Liver (tissue), 9 donors: Measurements from ENCODE around the gene LRRC25. TPM values are rescaled to one million over a fixed set of nuclear protein-coding genes. Genes with fewer than 3 reads are reported as not detected.
"Not testable (repeated sequence)": the region's sequence is repeated elsewhere in the genome, so short reads cannot be mapped to it uniquely, and the experiment has no call there.

Source experiments
- DNase-seq: peaks from one replicate; pipeline ENCODE4 v3.0.0-alpha.2; 2017; ENCODE audit warnings: low spot score
- H3K27ac ChIP-seq, 2 donors: one replicate each; pipeline ENCODE4 v1.7.0; 2013; ENCODE audit warnings: inconsistent platforms in 2 of 2, low read length in 2 of 2, control low read depth in 1 of 2, low read depth in 1 of 2, mild to moderate bottlenecking in 1 of 2
- H3K27me3 ChIP-seq, 4 donors: one replicate each; pipeline versions ENCODE4 v1.6.1 to v1.7.0; 2013; ENCODE audit warnings: low read length in 3 of 4, inconsistent platforms in 1 of 4, mild to moderate bottlenecking in 1 of 4, moderate library complexity in 1 of 4; ENCODE audit not compliant: control insufficient read depth in 4 of 4, insufficient read depth in 4 of 4
- H3K36me3 ChIP-seq, 4 donors: one replicate each; pipeline versions ENCODE4 v1.6.1 to v1.7.0; 2013; ENCODE audit warnings: low read length in 3 of 4, mild to moderate bottlenecking in 3 of 4, low read depth in 1 of 4, moderate library complexity in 1 of 4; ENCODE audit not compliant: control insufficient read depth in 4 of 4, insufficient read depth in 3 of 4
- H3K4me1 ChIP-seq, 4 donors: one replicate each; pipeline versions ENCODE4 v1.6.1 to v1.7.0; 2013; ENCODE audit warnings: low read length in 3 of 4, mild to moderate bottlenecking in 3 of 4, moderate library complexity in 1 of 4; ENCODE audit not compliant: control insufficient read depth in 4 of 4, insufficient read depth in 4 of 4
- H3K4me3 ChIP-seq, 3 donors: one replicate each; pipeline versions ENCODE4 v1.6.1 to v1.7.0; 2013; ENCODE audit warnings: low read length in 3 of 3, control low read depth in 1 of 3, low read depth in 1 of 3, mild to moderate bottlenecking in 1 of 3
- H3K9ac ChIP-seq, 2 donors: one replicate each; pipeline ENCODE4 v1.7.0; 2013; ENCODE audit warnings: low read length in 2 of 2, mild to moderate bottlenecking in 2 of 2, moderate library complexity in 2 of 2, control low read depth in 1 of 2, low read depth in 1 of 2
- H3K9me3 ChIP-seq, 4 donors: one replicate each; pipeline versions ENCODE4 v1.6.1 to v1.7.0; 2013; ENCODE audit warnings: low read length in 3 of 4; ENCODE audit not compliant: control insufficient read depth in 4 of 4
- ATF3 ChIP-seq: IDR thresholded peaks from 2 replicates; pipeline ENCODE4 v1.6.1; 2016; ENCODE audit warnings: antibody characterized with exemption
- FOXA1 ChIP-seq: IDR thresholded peaks from 2 replicates; pipeline ENCODE4 v1.6.1; 2016; ENCODE audit warnings: antibody characterized with exemption
- FOXA2 ChIP-seq: IDR thresholded peaks from 2 replicates; pipeline ENCODE4 v1.6.1; 2016; ENCODE audit warnings: antibody characterized with exemption
- GABPA ChIP-seq, 2 donors: IDR thresholded peaks in 1 of 2; conservative IDR thresholded peaks in 1 of 2; 2 replicates each; pipeline ENCODE4 v1.6.1; 2016; ENCODE audit warnings: antibody characterized with exemption in 2 of 2, mild to moderate bottlenecking in 1 of 2, moderate library complexity in 1 of 2
- HNF4G ChIP-seq: IDR thresholded peaks from 2 replicates; pipeline ENCODE4 v1.6.1; 2016; ENCODE audit warnings: antibody characterized with exemption
- JUND ChIP-seq, 2 donors: IDR thresholded peaks; 2 replicates each; pipeline ENCODE4 v1.6.1; 2016; ENCODE audit warnings: antibody characterized with exemption in 2 of 2
- NR2F2 ChIP-seq: IDR thresholded peaks from 2 replicates; pipeline ENCODE4 v1.6.1; 2016; ENCODE audit warnings: antibody characterized with exemption
- RAD21 ChIP-seq, 2 donors: IDR thresholded peaks; 2 replicates each; pipeline ENCODE4 v1.6.1; 2016; ENCODE audit warnings: antibody characterized with exemption in 2 of 2, mild to moderate bottlenecking in 2 of 2
- REST ChIP-seq: IDR thresholded peaks from 2 replicates; pipeline ENCODE4 v1.6.1; 2016; ENCODE audit warnings: antibody characterized with exemption, mild to moderate bottlenecking
- RXRA ChIP-seq, 2 donors: IDR thresholded peaks; 2 replicates each; pipeline ENCODE4 v1.6.1; 2017 to 2018; ENCODE audit warnings: antibody characterized with exemption in 2 of 2, mild to moderate bottlenecking in 1 of 2
- SP1 ChIP-seq: IDR thresholded peaks from 2 replicates; pipeline ENCODE4 v1.6.1; 2018; ENCODE audit warnings: antibody characterized with exemption, mild to moderate bottlenecking
- TAF1 ChIP-seq: conservative IDR thresholded peaks from 2 replicates; pipeline ENCODE4 v1.6.1; 2016; ENCODE audit warnings: antibody characterized with exemption, mild to moderate bottlenecking
- YY1 ChIP-seq: IDR thresholded peaks from 2 replicates; pipeline ENCODE4 v1.6.1; 2016; ENCODE audit warnings: antibody characterized with exemption, mild to moderate bottlenecking
- WGBS: extraction: QIAGEN DNeasy Blood & Tissue Kit; methylation state at CpG from one replicate; pipeline ENCODE4 v1.1.7; 2013; 5-methylcytosine and 5-hydroxymethylcytosine counted together
- polyA plus RNA-seq, 2 donors: library from polyadenylated mRNA; stranded (reverse) in 1 of 2; unstranded in 1 of 2; fragments of 200-250 nt in 1 of 2; fragments of >200 nt in 1 of 2; fragmentation: Nextera tagmentation in 1 of 2; extraction: Ambion mirVana in 1 of 2; gene quantifications; one replicate each; pipeline versions ENCODE4 v1.2.1 to v1.2.3, GENCODE V29; 2013 to 2015
- total RNA-seq, 2 donors: library from RNA; depleted of rRNA; stranded (reverse); fragments of >200 nt; gene quantifications; one replicate each; pipeline ENCODE4 v1.2.3, GENCODE V29; 2014
- TF ChIP-seq, protein P1 (sequence below): fragments of 150-350 bp; IDR thresholded peaks from 2 replicates; pipeline ENCODE4 v1.5.1; 2017; ENCODE audit warnings: improper control_type of control experiment, low read depth, low read length; ENCODE audit not compliant: missing input control
- TF ChIP-seq, protein P2 (sequence below): IDR thresholded peaks from 2 replicates; pipeline ENCODE4 v1.6.1; 2016; ENCODE audit warnings: antibody characterized with exemption
- TF ChIP-seq, protein P3 (sequence below): IDR thresholded peaks from 2 replicates; pipeline ENCODE4 v1.6.1; 2016; ENCODE audit warnings: antibody characterized with exemption
- donor health status: healthy.
- donor health status: healthy.
- donor health status: healthy.
- donor health status: healthy.
- donor health status: healthy.

The LRRC25 gene
- total and polyA plus RNA-seq, 4 donors, result 2.3 to 13.4 (median 6.9) TPM

DNA sequence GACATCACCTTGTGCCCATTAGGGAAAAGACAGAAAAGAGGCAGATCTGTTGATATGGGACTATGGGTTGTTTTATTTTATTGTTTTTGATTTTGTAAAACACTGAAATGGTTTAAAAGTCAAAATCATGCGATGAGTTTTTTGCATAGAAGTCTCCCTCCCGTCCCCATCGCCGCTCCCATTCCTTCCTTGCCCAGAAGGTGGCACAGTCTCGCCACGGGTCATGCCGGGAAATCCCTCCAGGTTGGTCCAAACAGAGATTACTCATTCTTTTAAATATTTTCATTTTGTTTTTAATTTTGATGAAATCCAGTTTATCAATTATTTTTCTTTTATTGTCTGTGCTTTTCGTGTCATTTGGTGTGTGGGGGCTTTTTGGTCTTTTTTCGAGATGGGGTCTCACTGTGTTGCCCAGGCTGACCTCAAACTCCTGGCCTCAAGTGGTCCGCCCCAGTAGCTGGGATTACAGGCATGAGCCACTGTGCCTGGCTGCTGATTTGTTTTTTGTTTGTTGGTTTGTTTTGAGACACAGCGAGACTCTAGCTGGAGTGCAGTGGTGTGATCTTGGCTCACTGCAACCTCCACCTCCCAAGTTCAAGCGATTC lies 47.8 kb downstream of the LRRC25 start:
- no peak overlapping the region for H3K4me3 ChIP-seq
- no peaks in the 10 kb centered on the region for H3K9me3 ChIP-seq
- 53% methylated on average over 12 of the region's 12 CpGs for WGBS
- no peaks in the 10 kb centered on the region for H3K4me1 ChIP-seq
- no peak overlapping the region for H3K27ac ChIP-seq
- peaks cover 2 to 11% (median 8%) of the 10 kb centered on the region in 4 donors for H3K36me3 ChIP-seq
- no peak overlapping the region for H3K9ac ChIP-seq
- DNase-seq, result peak; percentile 78
- TF ChIP-seq, protein P1, sequence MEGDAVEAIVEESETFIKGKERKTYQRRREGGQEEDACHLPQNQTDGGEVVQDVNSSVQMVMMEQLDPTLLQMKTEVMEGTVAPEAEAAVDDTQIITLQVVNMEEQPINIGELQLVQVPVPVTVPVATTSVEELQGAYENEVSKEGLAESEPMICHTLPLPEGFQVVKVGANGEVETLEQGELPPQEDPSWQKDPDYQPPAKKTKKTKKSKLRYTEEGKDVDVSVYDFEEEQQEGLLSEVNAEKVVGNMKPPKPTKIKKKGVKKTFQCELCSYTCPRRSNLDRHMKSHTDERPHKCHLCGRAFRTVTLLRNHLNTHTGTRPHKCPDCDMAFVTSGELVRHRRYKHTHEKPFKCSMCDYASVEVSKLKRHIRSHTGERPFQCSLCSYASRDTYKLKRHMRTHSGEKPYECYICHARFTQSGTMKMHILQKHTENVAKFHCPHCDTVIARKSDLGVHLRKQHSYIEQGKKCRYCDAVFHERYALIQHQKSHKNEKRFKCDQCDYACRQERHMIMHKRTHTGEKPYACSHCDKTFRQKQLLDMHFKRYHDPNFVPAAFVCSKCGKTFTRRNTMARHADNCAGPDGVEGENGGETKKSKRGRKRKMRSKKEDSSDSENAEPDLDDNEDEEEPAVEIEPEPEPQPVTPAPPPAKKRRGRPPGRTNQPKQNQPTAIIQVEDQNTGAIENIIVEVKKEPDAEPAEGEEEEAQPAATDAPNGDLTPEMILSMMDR, result peak; percentile 81
- TF ChIP-seq, protein P2, sequence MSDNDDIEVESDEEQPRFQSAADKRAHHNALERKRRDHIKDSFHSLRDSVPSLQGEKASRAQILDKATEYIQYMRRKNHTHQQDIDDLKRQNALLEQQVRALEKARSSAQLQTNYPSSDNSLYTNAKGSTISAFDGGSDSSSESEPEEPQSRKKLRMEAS, result no peak
- TF ChIP-seq YY1, result no peak
- no peak for TF ChIP-seq FOXA2
- no peak for TF ChIP-seq ATF3
- peak; percentile 90 to 92 for TF ChIP-seq RAD21 (IDR thresholded peaks at IDR 0.05)
- TF ChIP-seq NR2F2, result no peak
- no peak for TF ChIP-seq JUND (IDR thresholded peaks at IDR 0.05)
- H3K27me3 ChIP-seq, result no peaks in the 10 kb centered on the region

- not testable (repeated sequence) for H3K27ac ChIP-seq, DNase-seq, H3K4me3 ChIP-seq, H3K9ac ChIP-seq, H3K27me3 ChIP-seq, H3K4me1 ChIP-seq, H3K9me3 ChIP-seq
- H3K36me3 ChIP-seq, result peaks cover 4 to 15% (median 13%) of the 10 kb centered on the region in 4 donors
- WGBS, result 91% methylated on average over 6 of the region's 6 CpGs
Observed at GRCh38 chr19:18348818-18349339, 48.5 kb downstream of the LRRC25 start.

GRCh38 chr19:18348171-18348570 lies 49.3 kb downstream of the LRRC25 start:
- H3K9ac ChIP-seq, result no peak overlapping the region
- no peaks in the 10 kb centered on the region for H3K9me3 ChIP-seq
- no peak for DNase-seq
- H3K27ac ChIP-seq, result no peak overlapping the region
- 94% methylated on average over 17 of the region's 17 CpGs for WGBS
- no peak overlapping the region for H3K4me3 ChIP-seq
- peaks cover 4 to 16% (median 11%) of the 10 kb centered on the region in 4 donors for H3K36me3 ChIP-seq
- no peaks in the 10 kb centered on the region for H3K27me3 ChIP-seq
- no peaks in the 10 kb centered on the region for H3K4me1 ChIP-seq
- no peak for TF ChIP-seq ATF3
- TF ChIP-seq, protein P1, result no peak
- TF ChIP-seq FOXA1, result no peak
- no peak for TF ChIP-seq REST
- TF ChIP-seq SP1, result no peak
- no peak for TF ChIP-seq FOXA2
- TF ChIP-seq, protein P2, result no peak
- no peak for TF ChIP-seq HNF4G
- no peak for TF ChIP-seq TAF1
- no peak for TF ChIP-seq RAD21 (IDR thresholded peaks at IDR 0.05)
- no peak for TF ChIP-seq GABPA (IDR thresholded peaks at IDR 0.05 in 1 of 2, conservative IDR thresholded peaks at IDR 0.05 in 1 of 2)
- TF ChIP-seq, protein P3, sequence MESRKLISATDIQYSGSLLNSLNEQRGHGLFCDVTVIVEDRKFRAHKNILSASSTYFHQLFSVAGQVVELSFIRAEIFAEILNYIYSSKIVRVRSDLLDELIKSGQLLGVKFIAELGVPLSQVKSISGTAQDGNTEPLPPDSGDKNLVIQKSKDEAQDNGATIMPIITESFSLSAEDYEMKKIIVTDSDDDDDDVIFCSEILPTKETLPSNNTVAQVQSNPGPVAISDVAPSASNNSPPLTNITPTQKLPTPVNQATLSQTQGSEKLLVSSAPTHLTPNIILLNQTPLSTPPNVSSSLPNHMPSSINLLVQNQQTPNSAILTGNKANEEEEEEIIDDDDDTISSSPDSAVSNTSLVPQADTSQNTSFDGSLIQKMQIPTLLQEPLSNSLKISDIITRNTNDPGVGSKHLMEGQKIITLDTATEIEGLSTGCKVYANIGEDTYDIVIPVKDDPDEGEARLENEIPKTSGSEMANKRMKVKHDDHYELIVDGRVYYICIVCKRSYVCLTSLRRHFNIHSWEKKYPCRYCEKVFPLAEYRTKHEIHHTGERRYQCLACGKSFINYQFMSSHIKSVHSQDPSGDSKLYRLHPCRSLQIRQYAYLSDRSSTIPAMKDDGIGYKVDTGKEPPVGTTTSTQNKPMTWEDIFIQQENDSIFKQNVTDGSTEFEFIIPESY, result no peak
- TF ChIP-seq RXRA (IDR thresholded peaks at IDR 0.05), result no peak
- TF ChIP-seq JUND (IDR thresholded peaks at IDR 0.05), result no peak
- no peak for TF ChIP-seq NR2F2
